Chondrocyte (in vitro differentiated cells): ENCODE data around the gene POU1F1. TPM values are rescaled to one million over a fixed set of nuclear protein-coding genes. Genes with fewer than 3 reads are reported as not detected.

Source experiments
- DNase-seq: peaks from one replicate; pipeline ENCODE4 v3.0.0; 2021; ENCODE audit warnings: mixed read lengths, low spot score
- H3K27ac Mint-ChIP-seq: one replicate; pipeline ENCODE4 v1.8.0; 2021; ENCODE audit warnings: mild to moderate bottlenecking, moderate library complexity, mixed read lengths; ENCODE audit not compliant: unreplicated experiment
- H3K27me3 Mint-ChIP-seq: 2 replicates; pipeline ENCODE4 v1.8.0; 2021; ENCODE audit warnings: low read depth, mixed read lengths
- H3K36me3 Mint-ChIP-seq: 2 replicates; pipeline ENCODE4 v1.8.0; 2021; ENCODE audit warnings: low read depth, mixed read lengths
- H3K4me1 Mint-ChIP-seq: 2 replicates; pipeline ENCODE4 v1.8.0; 2021; ENCODE audit warnings: low read depth, mild to moderate bottlenecking, mixed read lengths
- H3K4me3 Mint-ChIP-seq: one replicate; pipeline ENCODE4 v1.8.0; 2021; ENCODE audit warnings: mild to moderate bottlenecking, moderate library complexity, mixed read lengths; ENCODE audit not compliant: unreplicated experiment
- H3K9me3 Mint-ChIP-seq: 2 replicates; pipeline ENCODE4 v1.8.0; 2021; ENCODE audit warnings: low read depth, mixed read lengths
- long read RNA-seq: library from polyadenylated mRNA; stranded (forward); transcript quantifications from one replicate; pipeline ENCODE4 v2.0.0, GENCODE V29; 2021
- total RNA-seq: library from RNA; stranded (reverse); gene quantifications from 3 replicates; pipeline ENCODE4 v1.2.1, GENCODE V29; 2021
- TF ChIP-seq, protein P1 (sequence below): fragments of 200-600 bp; sonication (generic); IDR thresholded peaks from 2 replicates; pipeline ENCODE4 v1.5.0; 2021; ENCODE audit warnings: antibody characterized with exemption, mild to moderate bottlenecking, moderate library complexity

POU1F1 gene, protein sequence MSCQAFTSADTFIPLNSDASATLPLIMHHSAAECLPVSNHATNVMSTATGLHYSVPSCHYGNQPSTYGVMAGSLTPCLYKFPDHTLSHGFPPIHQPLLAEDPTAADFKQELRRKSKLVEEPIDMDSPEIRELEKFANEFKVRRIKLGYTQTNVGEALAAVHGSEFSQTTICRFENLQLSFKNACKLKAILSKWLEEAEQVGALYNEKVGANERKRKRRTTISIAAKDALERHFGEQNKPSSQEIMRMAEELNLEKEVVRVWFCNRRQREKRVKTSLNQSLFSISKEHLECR
- not detected in 3 replicates for total RNA-seq
- long read RNA-seq, result 0 reads

DNA sequence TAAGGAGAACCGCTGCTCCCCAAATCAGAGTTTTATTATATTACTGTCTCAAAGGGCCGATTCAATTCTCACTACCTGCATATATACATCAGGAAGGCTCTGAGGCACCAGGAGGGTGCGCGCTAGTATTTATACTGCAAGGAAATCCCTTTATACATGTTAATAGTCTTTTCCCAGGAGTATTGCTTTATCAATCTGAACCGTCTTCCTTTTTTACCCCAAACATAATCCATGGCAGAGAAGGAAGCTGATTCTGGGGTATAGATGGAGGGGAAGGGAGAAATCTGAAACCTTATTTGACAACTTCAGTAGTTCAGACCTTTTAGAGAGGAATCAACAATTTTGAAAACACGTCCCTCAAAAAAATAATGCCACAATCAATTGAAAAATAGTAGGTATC is at the start of gene POU1F1:
Gene POU1F1 (minus strand): TSS at position 101 of the 400 bp plus-strand sequence. CDS start 122 bp downstream, outside the sequence.
- Mint-ChIP-seq H3K4me3 (no peak within 1 kb of the TSS), H3K9me3 (no peaks in the 10 kb centered on the region), H3K36me3 (no peaks in the 10 kb centered on the region), H3K27me3 (peaks cover 5% of the 10 kb centered on the region), H3K4me1 (no peaks in the 10 kb centered on the region), H3K27ac (no peak within 1 kb of the TSS)
- DNase-seq, result no peak
- TF ChIP-seq, protein P1, sequence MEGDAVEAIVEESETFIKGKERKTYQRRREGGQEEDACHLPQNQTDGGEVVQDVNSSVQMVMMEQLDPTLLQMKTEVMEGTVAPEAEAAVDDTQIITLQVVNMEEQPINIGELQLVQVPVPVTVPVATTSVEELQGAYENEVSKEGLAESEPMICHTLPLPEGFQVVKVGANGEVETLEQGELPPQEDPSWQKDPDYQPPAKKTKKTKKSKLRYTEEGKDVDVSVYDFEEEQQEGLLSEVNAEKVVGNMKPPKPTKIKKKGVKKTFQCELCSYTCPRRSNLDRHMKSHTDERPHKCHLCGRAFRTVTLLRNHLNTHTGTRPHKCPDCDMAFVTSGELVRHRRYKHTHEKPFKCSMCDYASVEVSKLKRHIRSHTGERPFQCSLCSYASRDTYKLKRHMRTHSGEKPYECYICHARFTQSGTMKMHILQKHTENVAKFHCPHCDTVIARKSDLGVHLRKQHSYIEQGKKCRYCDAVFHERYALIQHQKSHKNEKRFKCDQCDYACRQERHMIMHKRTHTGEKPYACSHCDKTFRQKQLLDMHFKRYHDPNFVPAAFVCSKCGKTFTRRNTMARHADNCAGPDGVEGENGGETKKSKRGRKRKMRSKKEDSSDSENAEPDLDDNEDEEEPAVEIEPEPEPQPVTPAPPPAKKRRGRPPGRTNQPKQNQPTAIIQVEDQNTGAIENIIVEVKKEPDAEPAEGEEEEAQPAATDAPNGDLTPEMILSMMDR, result no peak

- Mint-ChIP-seq H3K27ac (no peak overlapping the region), H3K4me1 (no peaks in the 10 kb centered on the region), H3K9me3 (peaks cover 14% of the 10 kb centered on the region), H3K36me3 (no peaks in the 10 kb centered on the region), H3K27me3 (peaks cover 41% of the 10 kb centered on the region), H3K4me3 (no peak overlapping the region)
- TF ChIP-seq, protein P1, result no peak
- no peak for DNase-seq
These were observed 48.2 kb upstream of the POU1F1 start for GRCh38 chr3:87324609-87325008.

DNA sequence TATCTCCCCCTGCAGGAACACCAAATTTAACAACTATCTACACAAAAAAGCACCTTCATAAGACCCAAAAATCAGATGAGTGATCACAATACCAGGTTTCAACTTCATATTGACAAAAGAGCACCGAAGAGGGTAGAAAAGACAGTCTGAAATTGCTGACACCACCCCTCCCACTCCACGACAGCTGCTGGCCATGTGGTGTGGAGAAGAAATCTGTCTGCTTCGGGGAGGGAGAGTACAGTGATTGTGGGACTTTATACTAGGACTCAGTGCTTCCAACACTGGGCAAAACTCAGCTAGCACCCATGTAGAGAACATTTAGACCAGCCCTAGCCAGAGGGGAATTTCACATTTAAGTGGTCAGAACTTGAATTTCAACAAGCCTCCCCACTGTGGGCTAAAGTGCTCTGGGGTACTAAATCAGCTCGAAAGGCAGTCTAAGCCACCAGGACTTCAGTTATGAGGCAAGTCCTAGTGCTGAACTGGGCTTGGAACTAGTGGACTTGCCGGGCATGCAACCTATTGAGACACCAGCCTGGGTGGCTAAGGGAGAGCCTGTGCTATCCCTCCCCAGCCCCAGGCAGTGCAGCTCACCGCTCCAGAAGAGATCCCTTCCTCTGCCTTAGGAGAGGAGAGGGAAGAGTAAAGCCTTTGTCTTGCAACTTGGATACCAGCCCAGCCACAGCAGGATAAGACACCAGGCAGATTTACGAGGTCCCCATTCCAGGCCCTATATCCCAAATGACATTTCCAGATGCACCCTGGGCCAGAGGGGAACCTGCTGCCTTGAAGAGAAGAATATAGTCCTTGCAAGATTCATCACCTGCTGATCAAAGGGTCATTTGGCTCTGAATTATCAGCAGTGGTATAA is 44.6 kb upstream of the POU1F1 start:
- TF ChIP-seq, protein P1, result no peak
- Mint-ChIP-seq H3K27ac (no peak overlapping the region), H3K27me3 (peaks cover 38% of the 10 kb centered on the region), H3K36me3 (no peaks in the 10 kb centered on the region), H3K4me3 (no peak overlapping the region), H3K9me3 (peaks cover 6% of the 10 kb centered on the region), H3K4me1 (no peaks in the 10 kb centered on the region)
- no peak for DNase-seq

DNA sequence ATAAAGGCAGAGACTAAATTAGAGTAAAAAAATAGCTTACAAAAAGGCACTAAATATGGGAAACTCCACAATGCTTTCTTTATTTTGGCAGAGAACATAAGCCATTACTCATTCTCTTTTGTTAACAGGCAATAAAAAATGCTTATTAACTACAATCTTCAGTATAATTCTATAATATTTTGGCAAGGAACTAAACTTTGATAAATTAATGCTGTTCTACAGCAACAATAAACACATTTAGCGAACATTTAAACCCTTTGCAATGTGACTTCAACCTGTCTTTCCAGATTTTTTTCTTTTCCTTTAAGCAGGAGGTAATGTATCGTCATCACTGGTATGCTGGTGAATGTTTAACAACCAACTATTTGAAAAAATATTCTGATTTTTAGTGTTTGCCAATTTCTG is 42.2 kb upstream of the POU1F1 start:
- DNase-seq, result no peak
- Mint-ChIP-seq H3K9me3 (no peaks in the 10 kb centered on the region), H3K27ac (no peak overlapping the region), H3K4me3 (no peak overlapping the region), H3K27me3 (peaks cover 40% of the 10 kb centered on the region), H3K4me1 (no peaks in the 10 kb centered on the region), H3K36me3 (no peaks in the 10 kb centered on the region)
- TF ChIP-seq, protein P1, result no peak

DNA sequence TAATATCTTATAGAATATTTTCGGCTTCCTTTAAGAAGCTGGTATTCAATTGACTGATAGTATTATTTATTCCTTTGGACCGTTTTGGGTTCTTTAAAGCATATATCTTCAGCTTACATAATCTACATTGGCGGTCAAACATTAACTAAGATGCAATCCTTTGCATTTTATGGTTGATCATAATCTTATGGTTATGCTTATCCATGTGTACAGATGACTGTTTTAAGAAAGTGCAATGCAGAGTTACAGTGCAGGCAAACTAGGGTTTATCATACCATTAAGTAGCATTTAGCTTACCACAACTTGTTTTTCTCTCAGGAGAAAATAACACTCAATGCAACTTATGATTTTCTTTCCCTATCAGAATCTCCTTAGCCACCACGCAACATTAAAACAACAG is 41.4 kb upstream of the POU1F1 start:
- no peaks in the 10 kb centered on the region for H3K9me3 Mint-ChIP-seq
- H3K36me3 Mint-ChIP-seq, result no peaks in the 10 kb centered on the region
- no peaks in the 10 kb centered on the region for H3K4me1 Mint-ChIP-seq
- H3K27me3 Mint-ChIP-seq, result peaks cover 44% of the 10 kb centered on the region
- no peak for DNase-seq
- no peak overlapping the region for H3K4me3 Mint-ChIP-seq
- TF ChIP-seq, protein P1, result no peak
- H3K27ac Mint-ChIP-seq, result no peak overlapping the region
